ENCODE results near the gene SCFD1.
A peak's percentile ranks its signal among the peaks of the same experiment; 100 is the strongest.
"Not testable (repeated sequence)": the region's sequence is repeated elsewhere in the genome, so short reads cannot be mapped to it uniquely, and the experiment has no call there.

SCFD1 gene

GRCh38 chr14:30573966-30574365 is 48.2 kb upstream of the SCFD1 start:
- no peak overlapping the region for H3K4me3 ChIP-seq (ENCODE audit: low read length)
- no peaks in the 10 kb centered on the region for H3K9me3 ChIP-seq (ENCODE audit: control insufficient read depth, insufficient read depth, low read length)
- H3K9me2 ChIP-seq (replicated peaks; ENCODE audit: control insufficient read depth, low read length) = no peaks in the 10 kb centered on the region
- peaks cover 100% of the 10 kb centered on the region for H3K79me2 ChIP-seq (ENCODE audit: control insufficient read depth, low read length)
- no peaks in the 10 kb centered on the region for H3K27me3 ChIP-seq (ENCODE audit: control insufficient read depth, low read length)
- TF ChIP-seq EZH2phosphoT487 (IDR thresholded peaks at IDR 0.05; ENCODE audit: borderline replicate concordance, low read length) (no peak), CTCF (IDR thresholded peaks at IDR 0.05; ENCODE audit: low read depth, low read length, poor library complexity, severe bottlenecking) (no peak)
- no peak overlapping the region for H3K27ac ChIP-seq (ENCODE audit: low read depth, low read length)
- peaks cover 30% of the 10 kb centered on the region for H3K4me1 ChIP-seq (ENCODE audit: control insufficient read depth, low read length)
- peaks cover 7% of the 10 kb centered on the region; the same call in 1 of the 2 replicates for H4K20me1 ChIP-seq (ENCODE audit: control insufficient read depth, insufficient read depth, low read depth, low read length)
- H3F3A ChIP-seq (ENCODE audit: control insufficient read depth, insufficient read depth) = no peaks in the 10 kb centered on the region
- 0 out of 2 replicates have a peak overlapping the region, but pooled peaks have one; percentile 12 for H3K4me2 ChIP-seq (ENCODE audit: low read length)
- peaks cover 40% of the 10 kb centered on the region for H3K36me3 ChIP-seq (ENCODE audit: control insufficient read depth, low read length)

- H3K4me2 ChIP-seq (ENCODE audit: low read length); H3K9me3 ChIP-seq (ENCODE audit: control insufficient read depth, insufficient read depth, low read length); H3K9me2 ChIP-seq (replicated peaks; ENCODE audit: control insufficient read depth, low read length); H3K27me3 ChIP-seq (ENCODE audit: control insufficient read depth, low read length); H3K4me3 ChIP-seq (ENCODE audit: low read length); H4K20me1 ChIP-seq (ENCODE audit: control insufficient read depth, insufficient read depth, low read depth, low read length); H3F3A ChIP-seq (ENCODE audit: control insufficient read depth, insufficient read depth); H3K27ac ChIP-seq (ENCODE audit: low read depth, low read length): not testable (repeated sequence)
- Histone ChIP-seq H3K4me1 (ENCODE audit: control insufficient read depth, low read length) (peaks cover 29% of the 10 kb centered on the region), H3K36me3 (ENCODE audit: control insufficient read depth, low read length) (peaks cover 44% of the 10 kb centered on the region), H3K79me2 (ENCODE audit: control insufficient read depth, low read length) (peaks cover 100% of the 10 kb centered on the region)
These were observed 47.3 kb upstream of the SCFD1 start for GRCh38 chr14:30574777-30575176.

GRCh38 chr14:30576333-30576732 is 45.8 kb upstream of the SCFD1 start:
- H3K4me2 ChIP-seq (ENCODE audit: low read length); H3F3A ChIP-seq (ENCODE audit: control insufficient read depth, insufficient read depth); H4K20me1 ChIP-seq (ENCODE audit: control insufficient read depth, insufficient read depth, low read depth, low read length); H3K9me2 ChIP-seq (replicated peaks; ENCODE audit: control insufficient read depth, low read length); H3K27ac ChIP-seq (ENCODE audit: low read depth, low read length); H3K9me3 ChIP-seq (ENCODE audit: control insufficient read depth, insufficient read depth, low read length); H3K27me3 ChIP-seq (ENCODE audit: control insufficient read depth, low read length); H3K4me3 ChIP-seq (ENCODE audit: low read length): not testable (repeated sequence)
- peaks cover 59% of the 10 kb centered on the region for H3K36me3 ChIP-seq (ENCODE audit: control insufficient read depth, low read length)
- H3K79me2 ChIP-seq (ENCODE audit: control insufficient read depth, low read length) = peaks cover 100% of the 10 kb centered on the region
- H3K4me1 ChIP-seq (ENCODE audit: control insufficient read depth, low read length) = peaks cover 20% of the 10 kb centered on the region

- Histone ChIP-seq H3K27me3 (ENCODE audit: control insufficient read depth, low read length) (no peaks in the 10 kb centered on the region), H3F3A (ENCODE audit: control insufficient read depth, insufficient read depth) (no peaks in the 10 kb centered on the region), H3K4me1 (ENCODE audit: control insufficient read depth, low read length) (no peaks in the 10 kb centered on the region), H3K4me2 (ENCODE audit: low read length) (no peak overlapping the region), H3K4me3 (ENCODE audit: low read length) (no peak overlapping the region), H3K36me3 (ENCODE audit: control insufficient read depth, low read length) (peaks cover 73% of the 10 kb centered on the region), H3K27ac (ENCODE audit: low read depth, low read length) (no peak overlapping the region), H3K9me2 (replicated peaks; ENCODE audit: control insufficient read depth, low read length) (no peaks in the 10 kb centered on the region), H4K20me1 (ENCODE audit: control insufficient read depth, insufficient read depth, low read depth, low read length) (peaks cover 2% of the 10 kb centered on the region; the same call in 1 of the 2 replicates), H3K79me2 (ENCODE audit: control insufficient read depth, low read length) (peaks cover 100% of the 10 kb centered on the region), H3K9me3 (ENCODE audit: control insufficient read depth, insufficient read depth, low read length) (peaks cover 4% of the 10 kb centered on the region; the same call in 1 of the 2 replicates)
- no peak for TF ChIP-seq CTCF (IDR thresholded peaks at IDR 0.05; ENCODE audit: low read depth, low read length, poor library complexity, severe bottlenecking)
- no peak for TF ChIP-seq EZH2phosphoT487 (IDR thresholded peaks at IDR 0.05; ENCODE audit: borderline replicate concordance, low read length)
These were observed 41.4 kb upstream of the SCFD1 start for GRCh38 chr14:30580616-30581282.

Measured in DOHH2 (cell line).